T-helper 1 cell treated with Interleukin-12 subunit alpha and Interleukin-12 subunit beta and Interleukin-4 antibody, amounts not matched to agents 30 μg/mL and 1 μg/mL, for 36 hours (primary cell): Measurements from ENCODE around the gene PRSS8.
A peak's percentile ranks its signal among the peaks of the same experiment; 100 is the strongest.

Source experiments
- H3K27ac Mint-ChIP-seq: one replicate; pipeline ENCODE4 v1.8.0; 2021; ENCODE audit warnings: mild to moderate bottlenecking, mixed read lengths
- H3K27me3 Mint-ChIP-seq: one replicate; pipeline ENCODE4 v1.8.0; 2021; ENCODE audit warnings: low read depth, mixed read lengths
- H3K36me3 Mint-ChIP-seq: one replicate; pipeline ENCODE4 v1.8.0; 2021; ENCODE audit warnings: low read depth, mixed read lengths
- H3K4me1 Mint-ChIP-seq: one replicate; pipeline ENCODE4 v1.8.0; 2021; ENCODE audit warnings: low read depth, mixed read lengths
- H3K4me3 Mint-ChIP-seq: one replicate; pipeline ENCODE4 v1.8.0; 2021; ENCODE audit warnings: mild to moderate bottlenecking, moderate library complexity, mixed read lengths
- H3K9me3 Mint-ChIP-seq: one replicate; pipeline ENCODE4 v1.8.0; 2021; ENCODE audit warnings: mixed read lengths

Gene PRSS8

GRCh38 chr16:31128711-31129567 is 6.6 kb downstream of the PRSS8 start:
- Mint-ChIP-seq H3K4me3 (no peak overlapping the region), H3K27me3 (no peaks in the 10 kb centered on the region), H3K27ac (peak overlapping the region; percentile 68), H3K4me1 (peaks cover 5% of the 10 kb centered on the region), H3K9me3 (no peaks in the 10 kb centered on the region), H3K36me3 (peaks cover 19% of the 10 kb centered on the region)

GRCh38 chr16:31127182-31127581 is 8.3 kb downstream of the PRSS8 start:
- Mint-ChIP-seq H3K4me3 (no peak overlapping the region), H3K27ac (no peak overlapping the region), H3K9me3 (no peaks in the 10 kb centered on the region), H3K27me3 (no peaks in the 10 kb centered on the region), H3K36me3 (peaks cover 20% of the 10 kb centered on the region), H3K4me1 (peaks cover 5% of the 10 kb centered on the region)

GRCh38 chr16:31125844-31126243 is 9.7 kb downstream of the PRSS8 start:
- no peaks in the 10 kb centered on the region for H3K9me3 Mint-ChIP-seq
- H3K4me1 Mint-ChIP-seq = peaks cover 5% of the 10 kb centered on the region
- peak overlapping the region; percentile 24 for H3K27ac Mint-ChIP-seq
- peaks cover 22% of the 10 kb centered on the region for H3K36me3 Mint-ChIP-seq
- H3K4me3 Mint-ChIP-seq = no peak overlapping the region
- no peaks in the 10 kb centered on the region for H3K27me3 Mint-ChIP-seq

- Mint-ChIP-seq H3K27me3 (no peaks in the 10 kb centered on the region), H3K27ac (no peak overlapping the region), H3K36me3 (peaks cover 19% of the 10 kb centered on the region), H3K9me3 (no peaks in the 10 kb centered on the region), H3K4me1 (peaks cover 13% of the 10 kb centered on the region), H3K4me3 (no peak overlapping the region)
Observed at GRCh38 chr16:31120129-31120528, 15.4 kb downstream of the PRSS8 start.

GRCh38 chr16:31118223-31119155 is 17.0 kb downstream of the PRSS8 start:
- peaks cover 20% of the 10 kb centered on the region for H3K36me3 Mint-ChIP-seq
- H3K4me3 Mint-ChIP-seq = peak overlapping the region; percentile 87
- H3K4me1 Mint-ChIP-seq = peaks cover 16% of the 10 kb centered on the region
- H3K9me3 Mint-ChIP-seq = no peaks in the 10 kb centered on the region
- H3K27ac Mint-ChIP-seq = peak overlapping the region; percentile 78
- no peaks in the 10 kb centered on the region for H3K27me3 Mint-ChIP-seq

GRCh38 chr16:31117384-31118222 is 17.9 kb downstream of the PRSS8 start, which contains the start of gene KAT8:
Gene KAT8 (plus strand): TSS chr16:31117664. CDS start chr16:31117682, 18 bp downstream.
- H3K9me3 Mint-ChIP-seq = no peaks in the 10 kb centered on the region
- H3K4me3 Mint-ChIP-seq = peak within 1 kb of the TSS; percentile 87
- peaks cover 20% of the 10 kb centered on the region for H3K36me3 Mint-ChIP-seq
- H3K27ac Mint-ChIP-seq = peak within 1 kb of the TSS; percentile 86
- H3K27me3 Mint-ChIP-seq = no peaks in the 10 kb centered on the region
- peaks cover 16% of the 10 kb centered on the region for H3K4me1 Mint-ChIP-seq

- H3K27me3 Mint-ChIP-seq = no peaks in the 10 kb centered on the region
- H3K9me3 Mint-ChIP-seq = no peaks in the 10 kb centered on the region
- H3K36me3 Mint-ChIP-seq = peaks cover 9% of the 10 kb centered on the region
- no peak overlapping the region for H3K27ac Mint-ChIP-seq
- H3K4me1 Mint-ChIP-seq = peaks cover 18% of the 10 kb centered on the region
- no peak overlapping the region for H3K4me3 Mint-ChIP-seq
Observed at GRCh38 chr16:31114468-31114867, 21.1 kb downstream of the PRSS8 start.

GRCh38 chr16:31113121-31114120 is 22.1 kb downstream of the PRSS8 start:
- H3K27ac Mint-ChIP-seq = peak overlapping the region; percentile 65
- no peaks in the 10 kb centered on the region for H3K9me3 Mint-ChIP-seq
- H3K27me3 Mint-ChIP-seq = no peaks in the 10 kb centered on the region
- no peak overlapping the region for H3K4me3 Mint-ChIP-seq
- H3K4me1 Mint-ChIP-seq = peaks cover 14% of the 10 kb centered on the region
- H3K36me3 Mint-ChIP-seq = peaks cover 9% of the 10 kb centered on the region

GRCh38 chr16:31112711-31113110 is 22.8 kb downstream of the PRSS8 start:
- no peaks in the 10 kb centered on the region for H3K9me3 Mint-ChIP-seq
- H3K36me3 Mint-ChIP-seq = peaks cover 9% of the 10 kb centered on the region
- no peak overlapping the region for H3K27ac Mint-ChIP-seq
- H3K4me1 Mint-ChIP-seq = peaks cover 12% of the 10 kb centered on the region
- no peaks in the 10 kb centered on the region for H3K27me3 Mint-ChIP-seq
- no peak overlapping the region for H3K4me3 Mint-ChIP-seq

GRCh38 chr16:31111881-31112466 is 23.6 kb downstream of the PRSS8 start:
- Mint-ChIP-seq H3K27ac (no peak overlapping the region), H3K27me3 (no peaks in the 10 kb centered on the region), H3K4me1 (peaks cover 17% of the 10 kb centered on the region), H3K36me3 (peaks cover 9% of the 10 kb centered on the region), H3K9me3 (no peaks in the 10 kb centered on the region), H3K4me3 (no peak overlapping the region)

- peaks cover 9% of the 10 kb centered on the region for H3K36me3 Mint-ChIP-seq
- H3K4me1 Mint-ChIP-seq = peaks cover 17% of the 10 kb centered on the region
- H3K27me3 Mint-ChIP-seq = no peaks in the 10 kb centered on the region
- H3K27ac Mint-ChIP-seq = peak overlapping the region; percentile 39
- H3K4me3 Mint-ChIP-seq = peak overlapping the region; percentile 84
- H3K9me3 Mint-ChIP-seq = no peaks in the 10 kb centered on the region
Observed at GRCh38 chr16:31110106-31111034, 25.2 kb downstream of the PRSS8 start.

GRCh38 chr16:31109622-31110021 is 25.9 kb downstream of the PRSS8 start:
- Mint-ChIP-seq H3K27ac (peak overlapping the region; percentile 72), H3K9me3 (no peaks in the 10 kb centered on the region), H3K36me3 (peaks cover 7% of the 10 kb centered on the region), H3K27me3 (no peaks in the 10 kb centered on the region), H3K4me3 (peak overlapping the region; percentile 84), H3K4me1 (peaks cover 17% of the 10 kb centered on the region)
